GM19025 (cell line): ENCODE results near the gene RIMS1.

Source experiments
- ATAC-seq: cut with Tn5 transposase; IDR thresholded peaks from one replicate; pipeline ENCODE4 v1.9.1; 2021; ENCODE audit warnings: mild to moderate bottlenecking, low read depth, moderate library complexity; ENCODE audit not compliant: unreplicated experiment

The RIMS1 gene, protein sequence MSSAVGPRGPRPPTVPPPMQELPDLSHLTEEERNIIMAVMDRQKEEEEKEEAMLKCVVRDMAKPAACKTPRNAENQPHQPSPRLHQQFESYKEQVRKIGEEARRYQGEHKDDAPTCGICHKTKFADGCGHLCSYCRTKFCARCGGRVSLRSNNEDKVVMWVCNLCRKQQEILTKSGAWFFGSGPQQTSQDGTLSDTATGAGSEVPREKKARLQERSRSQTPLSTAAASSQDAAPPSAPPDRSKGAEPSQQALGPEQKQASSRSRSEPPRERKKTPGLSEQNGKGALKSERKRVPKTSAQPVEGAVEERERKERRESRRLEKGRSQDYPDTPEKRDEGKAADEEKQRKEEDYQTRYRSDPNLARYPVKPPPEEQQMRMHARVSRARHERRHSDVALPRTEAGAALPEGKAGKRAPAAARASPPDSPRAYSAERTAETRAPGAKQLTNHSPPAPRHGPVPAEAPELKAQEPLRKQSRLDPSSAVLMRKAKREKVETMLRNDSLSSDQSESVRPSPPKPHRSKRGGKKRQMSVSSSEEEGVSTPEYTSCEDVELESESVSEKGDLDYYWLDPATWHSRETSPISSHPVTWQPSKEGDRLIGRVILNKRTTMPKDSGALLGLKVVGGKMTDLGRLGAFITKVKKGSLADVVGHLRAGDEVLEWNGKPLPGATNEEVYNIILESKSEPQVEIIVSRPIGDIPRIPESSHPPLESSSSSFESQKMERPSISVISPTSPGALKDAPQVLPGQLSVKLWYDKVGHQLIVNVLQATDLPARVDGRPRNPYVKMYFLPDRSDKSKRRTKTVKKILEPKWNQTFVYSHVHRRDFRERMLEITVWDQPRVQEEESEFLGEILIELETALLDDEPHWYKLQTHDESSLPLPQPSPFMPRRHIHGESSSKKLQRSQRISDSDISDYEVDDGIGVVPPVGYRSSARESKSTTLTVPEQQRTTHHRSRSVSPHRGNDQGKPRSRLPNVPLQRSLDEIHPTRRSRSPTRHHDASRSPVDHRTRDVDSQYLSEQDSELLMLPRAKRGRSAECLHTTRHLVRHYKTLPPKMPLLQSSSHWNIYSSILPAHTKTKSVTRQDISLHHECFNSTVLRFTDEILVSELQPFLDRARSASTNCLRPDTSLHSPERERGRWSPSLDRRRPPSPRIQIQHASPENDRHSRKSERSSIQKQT (N-terminal part only)

DNA sequence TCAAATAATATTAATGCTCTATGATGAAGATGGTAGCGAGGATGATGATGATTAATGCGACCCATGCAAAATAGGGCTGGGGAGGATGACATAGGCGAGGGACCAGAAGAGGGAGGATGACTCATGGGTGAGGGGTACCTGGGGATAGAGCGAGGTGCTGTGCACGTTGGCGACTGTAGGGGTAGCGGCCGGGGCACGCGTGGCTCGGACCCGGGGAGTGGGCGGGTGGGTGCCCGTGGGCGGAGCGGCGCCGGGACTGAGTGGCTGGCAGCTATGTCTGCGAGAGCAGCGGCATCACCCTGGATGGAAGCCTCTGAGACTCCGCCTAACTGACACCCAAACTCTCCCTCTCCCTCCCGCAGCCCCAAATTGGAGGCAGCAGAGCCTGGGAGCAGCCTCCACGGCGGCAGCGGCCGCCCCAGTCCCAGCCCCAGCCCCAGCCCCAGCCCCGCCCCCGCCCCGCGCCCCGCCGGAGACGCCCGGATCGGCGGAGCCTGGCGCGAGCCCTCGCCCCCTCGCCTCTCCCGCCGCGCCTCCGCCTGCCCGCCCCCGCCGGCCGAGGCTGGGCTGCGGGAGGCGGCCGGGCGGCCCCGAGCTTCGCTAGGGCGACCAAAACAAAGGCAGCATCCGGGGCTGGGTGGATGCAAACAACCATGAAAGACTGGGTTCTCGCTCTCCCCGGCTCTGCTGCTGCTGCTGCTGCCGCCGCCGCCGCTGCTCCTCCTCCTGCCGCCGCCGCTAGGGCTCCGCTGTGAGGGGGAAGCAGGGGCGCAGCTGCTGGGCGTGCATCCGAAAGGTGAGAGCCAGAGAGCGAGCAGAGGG, at the start of gene RIMS1:
RIMS1 (plus strand) TSS at position 367 of the 822 bp plus-strand sequence. CDS start 474 bp downstream, outside the sequence.
- ATAC-seq = peak; percentile 82

DNA sequence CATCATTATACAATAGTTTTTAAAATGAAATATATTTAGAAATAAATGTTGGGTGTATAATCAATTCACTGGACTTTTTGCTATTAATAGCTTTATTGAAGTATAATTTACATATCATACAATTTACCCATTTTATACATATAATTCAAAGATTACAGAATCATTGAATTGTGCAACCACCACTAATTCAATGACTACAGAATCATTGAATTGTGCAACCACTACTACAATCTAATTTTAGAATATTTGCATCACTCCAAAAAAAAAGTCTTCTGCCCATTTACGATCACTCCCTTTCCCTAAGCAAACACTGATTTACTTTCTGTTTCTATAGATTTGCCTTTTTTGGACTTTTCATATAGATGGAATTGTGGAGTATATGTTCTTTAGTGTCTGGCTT, 35.1 kb upstream of the RIMS1 start:
- no peak for ATAC-seq

DNA sequence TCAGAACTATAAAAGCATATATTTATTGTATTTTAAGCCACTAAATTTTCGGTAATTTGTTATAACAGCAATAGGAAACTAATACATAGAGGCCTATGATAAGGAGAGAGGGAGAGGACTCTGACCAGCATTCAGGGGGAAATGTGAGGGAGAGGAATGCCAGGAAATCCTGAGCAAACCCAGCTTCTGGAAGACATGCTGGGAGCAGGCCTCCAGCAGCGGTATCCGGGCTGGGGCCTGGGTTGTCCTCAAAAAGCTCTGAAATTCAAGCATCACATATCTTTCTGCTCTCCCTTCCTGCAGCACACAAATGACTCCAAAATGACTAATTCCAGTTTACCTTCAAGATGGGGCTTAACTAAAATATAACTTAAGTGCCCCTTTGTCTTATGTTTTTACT, 33.4 kb upstream of the RIMS1 start:
- no peak for ATAC-seq

DNA sequence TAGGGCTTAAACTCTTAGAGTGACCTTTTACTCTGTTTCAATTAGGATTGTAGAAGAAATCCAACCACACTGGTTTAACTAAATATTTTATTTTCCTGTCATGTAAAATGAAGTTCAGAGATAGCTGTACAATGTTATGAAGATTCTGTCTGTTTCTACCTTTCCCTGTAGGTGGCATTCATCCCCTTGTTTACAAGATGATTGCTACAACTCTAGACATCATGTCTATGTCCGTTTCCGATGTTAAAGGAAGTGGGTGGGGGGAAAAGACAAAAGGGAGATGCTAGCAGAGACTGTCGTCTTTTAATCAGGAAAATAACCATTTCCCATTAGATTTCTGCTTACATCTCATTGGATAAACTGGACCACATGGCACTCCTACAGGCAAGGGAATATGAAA, 30.9 kb upstream of the RIMS1 start:
- no peak for ATAC-seq

DNA sequence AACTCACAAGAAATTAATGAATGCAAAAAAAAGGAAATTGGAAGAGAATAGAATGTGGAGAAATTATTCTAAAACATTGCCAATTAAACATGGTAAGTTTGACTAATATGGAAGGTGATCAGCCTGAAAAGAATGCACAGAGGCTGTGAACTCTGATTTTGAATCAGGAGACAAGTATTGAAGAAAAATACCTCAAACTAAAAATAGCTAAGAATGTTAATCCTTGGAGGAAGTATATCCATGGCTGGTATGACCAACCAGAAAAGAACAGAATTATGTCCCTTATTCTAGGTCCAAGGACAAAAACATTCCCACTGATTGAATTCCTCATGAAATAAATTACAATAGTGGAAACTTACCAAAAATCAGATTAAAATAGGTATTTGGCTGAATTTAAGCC, 7.3 kb upstream of the RIMS1 start:
- no peak for ATAC-seq

DNA sequence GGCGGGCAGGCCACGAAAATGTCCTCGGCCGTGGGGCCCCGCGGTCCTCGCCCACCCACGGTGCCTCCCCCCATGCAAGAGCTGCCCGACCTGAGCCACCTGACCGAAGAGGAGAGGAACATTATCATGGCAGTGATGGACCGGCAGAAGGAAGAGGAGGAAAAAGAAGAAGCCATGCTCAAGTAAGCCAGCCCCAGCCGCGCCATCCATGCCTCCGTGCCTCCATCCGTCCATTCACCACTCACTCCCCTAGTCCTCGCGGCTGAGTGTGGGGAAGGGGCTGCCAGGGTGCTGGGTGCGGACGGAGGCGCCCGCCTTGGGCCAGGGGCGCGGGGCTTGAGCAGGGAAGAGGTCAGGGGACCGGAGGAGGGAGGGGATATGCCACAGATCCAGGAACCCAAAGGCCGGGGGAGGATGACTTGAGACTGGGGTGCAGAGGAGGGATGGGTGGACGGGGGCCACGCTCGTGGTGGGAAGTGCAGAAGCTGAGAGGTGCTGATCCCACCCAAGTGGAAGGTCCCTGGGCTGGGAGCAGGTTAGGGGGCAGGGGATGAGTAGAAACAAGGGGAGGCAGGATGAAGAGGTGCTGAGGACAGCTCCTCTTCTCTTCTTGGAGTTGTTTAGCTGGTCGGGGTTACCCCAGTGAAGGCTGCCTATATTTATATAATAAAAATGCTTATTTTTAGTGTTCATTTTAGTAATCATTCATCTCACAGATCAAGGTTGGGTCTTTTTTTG, 825 bp downstream of the RIMS1 start:
- ATAC-seq = no peak

DNA sequence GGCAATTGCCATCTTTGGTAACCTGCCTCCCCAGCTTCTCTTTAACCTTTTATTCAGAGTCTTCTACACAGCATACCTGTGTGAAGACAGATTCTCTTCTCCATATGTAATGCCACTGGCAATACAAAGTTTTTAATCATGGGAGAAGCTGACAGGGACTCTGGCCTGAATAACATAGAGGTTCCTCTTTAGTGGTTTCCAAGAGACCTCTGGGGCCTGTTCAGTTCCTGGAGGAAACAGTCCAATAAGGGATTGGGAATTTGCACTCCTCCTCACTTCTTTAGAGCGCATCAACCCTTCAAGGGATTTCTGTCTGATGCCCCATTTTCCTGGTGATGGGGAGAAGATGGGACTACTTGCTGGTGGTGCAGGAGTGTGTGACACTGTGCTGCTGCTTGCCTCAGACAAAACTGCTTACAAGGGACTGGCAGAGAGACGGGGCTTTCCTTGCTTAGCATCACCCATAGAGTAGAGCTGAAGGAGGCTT, 1.4 kb downstream of the RIMS1 start:
- ATAC-seq = no peak

DNA sequence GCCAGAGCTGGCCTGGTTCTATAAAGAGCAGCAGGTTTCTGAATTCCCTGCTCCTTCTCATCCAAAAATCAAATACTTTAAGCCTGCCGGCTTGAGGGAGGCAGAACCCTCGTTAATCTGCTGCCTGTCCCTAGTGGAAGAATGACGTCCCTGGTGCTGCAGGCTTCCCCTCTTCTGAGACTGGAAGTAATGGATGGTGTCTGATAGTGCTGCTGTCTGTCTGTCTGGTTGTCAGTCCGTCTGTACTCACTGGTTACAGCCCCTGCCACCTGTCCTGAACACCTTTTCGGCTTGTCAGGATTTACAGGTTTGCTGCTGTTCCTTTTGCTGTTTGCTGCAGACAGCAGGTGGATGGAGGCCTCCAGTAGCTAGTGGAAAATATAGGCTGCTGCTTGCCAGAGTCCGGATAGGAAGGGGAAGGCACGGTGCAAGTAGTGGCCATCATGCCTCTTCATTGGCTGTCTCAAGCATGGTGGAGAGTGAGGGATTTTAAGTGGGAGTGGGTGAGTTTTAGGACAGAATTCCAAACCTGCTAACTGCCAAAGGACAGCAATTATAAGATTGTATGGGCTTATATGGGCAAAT, 2.5 kb downstream of the RIMS1 start:
- no peak for ATAC-seq

DNA sequence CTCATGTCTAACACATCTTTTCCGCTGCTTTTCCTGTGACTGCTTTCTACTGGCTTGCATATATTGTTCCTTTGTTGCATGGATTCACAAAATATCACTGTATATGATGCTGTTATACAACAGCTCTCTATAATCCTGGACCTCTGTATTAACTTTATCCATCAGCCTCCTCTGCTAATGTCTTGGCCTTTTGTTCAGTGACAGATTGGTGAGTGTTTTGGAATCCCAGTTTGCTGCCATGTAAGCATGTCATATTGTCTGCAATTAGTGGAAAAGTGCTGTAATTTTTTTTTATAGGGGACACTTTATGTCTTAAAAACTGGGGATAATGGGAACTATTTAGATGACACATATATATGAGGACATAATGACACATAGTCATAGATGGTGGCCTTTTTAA, 3.0 kb downstream of the RIMS1 start:
- no peak for ATAC-seq

DNA sequence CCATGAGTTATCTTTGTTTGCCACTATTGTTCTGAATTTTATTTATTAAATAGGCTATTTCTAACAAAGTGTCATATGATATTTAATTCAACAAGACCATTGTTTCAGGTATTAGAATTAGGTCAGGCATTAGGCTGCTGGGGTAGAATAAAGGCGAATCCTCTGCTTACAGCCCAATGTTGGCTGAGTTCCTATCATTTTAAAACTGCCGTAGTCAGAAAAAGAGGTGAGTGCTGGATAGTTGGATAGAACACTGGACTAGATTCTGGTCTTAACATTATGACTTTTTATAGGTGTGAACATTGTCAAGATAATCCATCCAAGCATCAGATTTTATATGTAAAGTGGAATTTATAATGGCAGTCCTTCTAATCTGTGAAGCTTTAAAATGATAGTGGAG, 6.3 kb downstream of the RIMS1 start:
- ATAC-seq = no peak

DNA sequence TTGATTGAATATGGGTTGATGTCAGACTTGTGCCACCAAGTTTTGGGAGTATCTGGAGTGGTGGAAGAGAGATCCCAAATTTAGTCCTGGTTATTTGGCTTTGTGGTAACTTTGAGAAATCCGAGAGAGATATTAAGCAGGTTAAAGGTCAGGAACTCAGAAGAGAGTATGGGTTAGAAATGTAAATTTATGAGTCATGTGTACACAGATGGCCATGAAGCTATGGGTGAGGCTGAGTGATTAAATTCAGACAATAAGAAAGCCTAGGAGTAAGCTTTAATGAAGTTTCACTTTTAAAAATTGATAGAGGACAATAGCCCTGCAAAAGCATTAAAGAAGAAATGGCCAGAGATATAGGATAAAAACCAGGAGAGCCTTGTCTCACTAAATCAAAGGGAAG, 14.3 kb downstream of the RIMS1 start:
- no peak for ATAC-seq

DNA sequence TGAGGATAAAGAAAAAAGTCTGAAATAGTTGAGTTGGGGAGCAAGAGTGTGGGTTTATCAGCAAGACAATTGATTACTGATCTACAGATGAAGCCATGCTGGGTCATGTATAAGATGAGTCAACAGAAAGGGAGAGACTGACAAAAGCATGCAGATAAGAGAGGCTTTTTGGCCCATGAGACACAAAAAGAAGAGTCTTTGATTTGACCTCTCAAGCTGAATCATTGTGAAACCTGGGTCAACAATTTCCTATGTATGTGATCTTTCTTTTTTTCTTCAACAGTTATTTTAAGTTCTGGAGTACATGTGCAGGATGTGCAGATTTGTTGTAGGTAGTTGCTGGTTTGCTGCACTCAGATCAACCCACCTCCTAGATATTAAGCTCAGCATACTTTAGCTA, 15.9 kb downstream of the RIMS1 start:
- ATAC-seq = peak; percentile 71

DNA sequence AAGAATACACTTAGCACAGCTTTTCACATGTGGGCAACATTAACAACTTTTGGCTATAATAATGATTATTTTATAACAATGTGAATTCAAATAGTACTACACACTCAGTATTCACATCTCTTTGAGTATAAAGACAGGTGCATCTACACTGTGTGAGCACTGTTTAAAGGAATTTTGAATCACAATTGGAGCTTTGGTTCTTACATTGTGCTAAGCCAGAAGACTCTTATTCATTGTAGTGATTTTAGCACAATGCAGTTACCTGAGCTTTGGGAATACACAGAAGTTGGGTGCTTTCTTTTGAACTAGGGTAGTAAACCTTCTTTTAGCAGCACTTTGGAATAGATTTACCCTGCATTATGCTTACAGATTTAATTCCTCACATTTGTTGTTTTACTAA, 20.5 kb downstream of the RIMS1 start:
- ATAC-seq = no peak

DNA sequence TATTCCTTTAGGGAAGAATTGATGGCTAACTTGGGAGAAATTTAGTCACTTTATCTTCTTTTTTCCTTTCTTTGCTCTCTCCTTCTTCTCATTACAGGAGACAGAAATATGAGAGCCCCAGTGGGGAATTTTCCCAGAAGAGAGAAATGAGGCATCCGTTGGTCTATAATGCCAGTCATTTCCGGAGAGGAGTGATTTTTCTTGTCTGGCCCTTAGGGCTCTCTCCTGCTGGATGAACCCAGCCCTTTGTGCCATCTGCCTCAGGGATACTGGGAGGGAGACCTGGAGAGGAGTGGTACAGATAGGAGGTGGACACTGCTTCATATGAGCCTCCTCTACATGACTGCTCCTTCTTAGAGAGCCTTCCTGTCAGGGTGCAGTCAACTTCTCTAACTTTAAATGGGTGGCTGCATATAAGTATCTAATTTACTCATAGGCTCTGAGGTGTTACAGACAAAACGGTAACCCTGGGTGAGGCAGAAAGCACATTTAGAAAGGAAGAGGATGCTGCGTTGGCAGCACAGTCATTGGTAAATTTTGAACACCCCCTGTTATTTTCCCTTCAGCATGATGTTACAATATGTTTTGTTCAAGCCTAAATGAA, 21.9 kb downstream of the RIMS1 start:
- peak; percentile 76 for ATAC-seq

DNA sequence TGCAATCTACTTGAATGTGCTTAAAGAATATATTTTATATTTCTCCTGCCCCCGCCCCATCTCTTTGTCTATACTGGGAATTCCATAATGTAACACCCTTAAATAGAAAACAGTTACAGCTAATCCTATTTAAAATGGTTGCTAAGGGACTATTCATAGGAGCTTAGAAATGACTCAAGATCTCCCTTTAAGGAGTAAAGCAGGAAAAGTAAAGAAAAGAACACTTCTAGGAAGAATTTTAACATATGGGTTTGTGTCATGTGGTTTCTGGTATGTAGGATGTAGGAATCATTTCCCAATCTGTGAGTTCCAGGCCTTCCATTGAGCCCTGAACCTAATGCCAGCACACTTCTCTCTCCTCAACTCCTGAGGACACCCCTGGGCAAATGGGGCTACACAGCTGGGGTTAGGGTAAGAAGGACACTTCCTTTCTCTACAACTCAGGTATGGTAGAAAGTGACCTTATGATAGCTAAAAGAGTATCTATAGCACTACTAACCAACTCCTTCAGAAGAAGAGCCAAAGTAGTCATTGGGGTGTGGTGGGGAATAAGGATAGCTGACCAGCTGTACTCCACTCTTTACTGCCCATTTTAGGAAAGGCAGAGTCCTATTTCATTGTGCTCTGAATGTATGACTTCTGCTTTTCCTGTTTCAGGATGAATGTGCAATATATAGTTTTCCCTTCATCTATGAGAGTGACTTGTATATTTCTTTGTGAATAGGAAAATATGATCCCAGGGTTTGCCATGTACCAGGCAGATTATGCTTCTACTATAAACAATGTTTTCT, 27.3 kb downstream of the RIMS1 start:
- no peak for ATAC-seq

DNA sequence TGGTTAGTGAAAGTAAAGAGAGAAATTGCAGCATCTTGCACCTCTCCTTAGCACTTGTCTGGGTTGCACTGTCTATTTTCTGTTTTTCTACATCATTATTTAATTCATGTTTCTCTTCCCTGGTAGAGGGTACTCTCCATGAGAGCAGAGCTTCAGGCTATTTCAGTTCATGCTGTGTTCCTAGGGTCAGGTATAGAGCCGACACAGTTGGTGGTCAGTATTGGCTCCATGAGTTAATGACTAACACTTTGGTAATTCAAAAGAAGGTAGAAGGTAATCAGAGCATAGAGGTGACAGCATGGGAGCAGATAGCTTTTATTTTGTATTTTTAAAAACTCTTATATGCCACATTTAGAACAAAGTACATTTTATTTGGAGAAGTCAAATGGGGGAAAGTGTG, 42.7 kb downstream of the RIMS1 start:
- ATAC-seq = no peak

DNA sequence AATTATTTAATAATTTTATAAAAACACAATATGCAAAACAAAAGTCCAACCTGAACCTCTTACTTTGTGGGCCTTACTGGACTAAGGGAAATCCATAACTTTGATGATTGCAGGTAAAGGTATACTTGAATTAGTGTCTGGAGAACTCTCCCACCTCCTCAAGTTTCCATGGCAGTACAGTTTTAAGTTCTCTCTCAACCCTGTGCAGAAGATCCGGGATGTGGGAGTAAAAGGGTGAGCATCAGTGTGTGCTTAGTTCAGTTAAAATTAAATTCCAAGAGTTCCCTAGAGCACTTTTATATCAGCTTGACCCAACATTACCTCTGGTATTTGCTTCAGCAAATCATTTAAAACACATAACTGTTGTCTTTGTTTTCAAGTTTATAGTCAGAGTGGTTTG, 47.5 kb downstream of the RIMS1 start:
- ATAC-seq = no peak

DNA sequence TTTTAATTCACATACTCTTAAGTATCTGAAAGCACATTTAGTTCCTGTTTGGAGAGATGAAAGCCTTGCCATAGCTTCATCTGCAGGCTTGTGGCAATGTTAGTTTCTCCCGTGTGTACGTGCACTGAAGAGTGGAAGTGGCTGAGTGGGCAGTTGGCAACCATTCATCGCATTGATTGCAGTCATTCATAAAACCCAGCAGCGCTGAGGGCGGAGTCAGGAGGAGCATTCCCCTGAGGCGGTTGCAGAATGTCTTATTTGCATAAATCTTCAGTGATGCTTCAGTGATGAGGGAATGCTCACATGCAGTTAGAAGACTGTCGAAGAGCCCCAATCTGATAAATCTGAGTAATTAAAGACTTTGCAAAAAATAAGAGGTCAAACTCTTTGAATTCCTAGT, 79.1 kb downstream of the RIMS1 start:
- peak; percentile 91 for ATAC-seq
